Suprapubic skin (tissue), 4 donors: Measurements from ENCODE around the gene ZP2. TPM values are rescaled to one million over a fixed set of nuclear protein-coding genes. Genes with fewer than 3 reads are reported as not detected.

Experiments used
- DNase-seq, 2 donors: peaks; one replicate each; pipeline ENCODE4 v3.0.0-alpha.2; 2019; ENCODE audit warnings: low spot score in 2 of 2
- H3K27ac ChIP-seq: fragments of 200-600 bp; sonication (generic); one replicate; pipeline ENCODE4 v1.5.1; 2019
- H3K27me3 ChIP-seq: fragments of 200-600 bp; sonication (generic); one replicate; pipeline ENCODE4 v1.5.1; 2019
- H3K36me3 ChIP-seq: fragments of 200-600 bp; sonication (generic); one replicate; pipeline ENCODE4 v1.5.1; 2019
- H3K4me1 ChIP-seq: fragments of 200-600 bp; sonication (generic); one replicate; pipeline ENCODE4 v1.5.1; 2019
- H3K4me3 ChIP-seq: fragments of 200-600 bp; sonication (generic); one replicate; pipeline ENCODE4 v1.5.1; 2019; ENCODE audit warnings: mild to moderate bottlenecking
- H3K9me3 ChIP-seq: fragments of 200-600 bp; sonication (generic); one replicate; pipeline ENCODE4 v1.5.1; 2019
- EP300 ChIP-seq: sonication (generic); formaldehyde crosslinking; IDR thresholded peaks from one replicate; pipeline ENCODE4 v1.6.1; 2017; ENCODE audit warnings: antibody characterized with exemption
- POLR2A ChIP-seq, 2 donors: fragments of 450-650 bp; IDR thresholded peaks; one replicate each; pipeline ENCODE4 v1.6.1; 2017; ENCODE audit warnings: antibody characterized with exemption in 2 of 2, mild to moderate bottlenecking in 2 of 2, moderate library complexity in 2 of 2
- POLR2AphosphoS5 ChIP-seq, 3 donors: sonication (generic); formaldehyde crosslinking; IDR thresholded peaks; one replicate each; pipeline ENCODE4 v1.6.1; 2017; ENCODE audit warnings: antibody characterized with exemption in 3 of 3
- WGBS: methylation state at CpG from one replicate; pipeline ENCODE4 v1.1.5; 2018; 5-methylcytosine and 5-hydroxymethylcytosine counted together
- total RNA-seq, 4 donors: library from RNA; depleted of rRNA; stranded (reverse); fragments of >200 nt; gene quantifications; one replicate each; pipeline ENCODE4 v1.1.0, GENCODE V29; 2016
- TF ChIP-seq, protein P1 (sequence below), 2 donors: fragments of 200-600 bp in 1 of 2; fragments of 450-650 bp in 1 of 2; sonication (generic) in 1 of 2; IDR thresholded peaks; one replicate each; pipeline ENCODE4 v1.5.1; 2016 to 2019; ENCODE audit warnings: antibody characterized with exemption in 2 of 2, mild to moderate bottlenecking in 1 of 2, moderate library complexity in 1 of 2

ZP2 gene
- total RNA-seq, 4 donors from 2014 or later = not detected

GRCh38 chr16:21233521-21234150 lies 22.3 kb upstream of the ZP2 start, which contains the start of gene ANKS4B:
TSS of gene ANKS4B (plus strand) at chr16:21233699. CDS start at chr16:21233738, 39 bp downstream.
- DNase-seq = no peak
- TF ChIP-seq, protein P1, sequence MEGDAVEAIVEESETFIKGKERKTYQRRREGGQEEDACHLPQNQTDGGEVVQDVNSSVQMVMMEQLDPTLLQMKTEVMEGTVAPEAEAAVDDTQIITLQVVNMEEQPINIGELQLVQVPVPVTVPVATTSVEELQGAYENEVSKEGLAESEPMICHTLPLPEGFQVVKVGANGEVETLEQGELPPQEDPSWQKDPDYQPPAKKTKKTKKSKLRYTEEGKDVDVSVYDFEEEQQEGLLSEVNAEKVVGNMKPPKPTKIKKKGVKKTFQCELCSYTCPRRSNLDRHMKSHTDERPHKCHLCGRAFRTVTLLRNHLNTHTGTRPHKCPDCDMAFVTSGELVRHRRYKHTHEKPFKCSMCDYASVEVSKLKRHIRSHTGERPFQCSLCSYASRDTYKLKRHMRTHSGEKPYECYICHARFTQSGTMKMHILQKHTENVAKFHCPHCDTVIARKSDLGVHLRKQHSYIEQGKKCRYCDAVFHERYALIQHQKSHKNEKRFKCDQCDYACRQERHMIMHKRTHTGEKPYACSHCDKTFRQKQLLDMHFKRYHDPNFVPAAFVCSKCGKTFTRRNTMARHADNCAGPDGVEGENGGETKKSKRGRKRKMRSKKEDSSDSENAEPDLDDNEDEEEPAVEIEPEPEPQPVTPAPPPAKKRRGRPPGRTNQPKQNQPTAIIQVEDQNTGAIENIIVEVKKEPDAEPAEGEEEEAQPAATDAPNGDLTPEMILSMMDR (IDR thresholded peaks at IDR 0.05) = no peak
- TF ChIP-seq POLR2A (IDR thresholded peaks at IDR 0.05) = no peak
- TF ChIP-seq EP300 = no peak
- TF ChIP-seq POLR2AphosphoS5 (IDR thresholded peaks at IDR 0.05) = no peak
- Histone ChIP-seq H3K9me3 (no peaks in the 10 kb centered on the region), H3K4me3 (no peak within 1 kb of the TSS), H3K36me3 (no peaks in the 10 kb centered on the region), H3K27ac (no peak within 1 kb of the TSS), H3K27me3 (no peaks in the 10 kb centered on the region), H3K4me1 (no peaks in the 10 kb centered on the region)
- WGBS = 83% methylated on average over 11 of the region's 11 CpGs

GRCh38 chr16:21233045-21233520 lies 21.7 kb upstream of the ZP2 start:
- Histone ChIP-seq H3K4me1 (no peaks in the 10 kb centered on the region), H3K4me3 (no peak overlapping the region), H3K27ac (no peak overlapping the region), H3K9me3 (no peaks in the 10 kb centered on the region), H3K36me3 (no peaks in the 10 kb centered on the region), H3K27me3 (no peaks in the 10 kb centered on the region)
- no peak for TF ChIP-seq POLR2A (IDR thresholded peaks at IDR 0.05)
- TF ChIP-seq, protein P1 (IDR thresholded peaks at IDR 0.05) = no peak
- no peak for TF ChIP-seq EP300
- TF ChIP-seq POLR2AphosphoS5 (IDR thresholded peaks at IDR 0.05) = no peak
- WGBS = 97% methylated on average over 1 of the region's 1 CpG
- no peak for DNase-seq

- DNase-seq = no peak
- WGBS = 87% methylated on average over 2 of the region's 2 CpGs
Observed at GRCh38 chr16:21228361-21228872, 17.0 kb upstream of the ZP2 start.

GRCh38 chr16:21227866-21228265 lies 16.5 kb upstream of the ZP2 start:
- no peaks in the 10 kb centered on the region for H3K36me3 ChIP-seq
- H3K9me3 ChIP-seq = no peaks in the 10 kb centered on the region
- H3K4me3 ChIP-seq = no peak overlapping the region
- H3K27ac ChIP-seq = no peak overlapping the region
- no peaks in the 10 kb centered on the region for H3K4me1 ChIP-seq
- TF ChIP-seq POLR2A (IDR thresholded peaks at IDR 0.05) (no peak), POLR2AphosphoS5 (IDR thresholded peaks at IDR 0.05) (no peak)
- TF ChIP-seq, protein P1 (IDR thresholded peaks at IDR 0.05) = no peak
- peaks cover 5% of the 10 kb centered on the region for H3K27me3 ChIP-seq
- no peak for DNase-seq

More at GRCh38 chr16:21228361-21228872, 17.0 kb upstream of the ZP2 start:
- no peaks in the 10 kb centered on the region for H3K4me1 ChIP-seq
- no peak for TF ChIP-seq EP300
- TF ChIP-seq, protein P1 (IDR thresholded peaks at IDR 0.05) = no peak
- TF ChIP-seq POLR2AphosphoS5 (IDR thresholded peaks at IDR 0.05) = no peak
- H3K27ac ChIP-seq = no peak overlapping the region
- no peaks in the 10 kb centered on the region for H3K36me3 ChIP-seq
- H3K9me3 ChIP-seq = no peaks in the 10 kb centered on the region
- H3K4me3 ChIP-seq = no peak overlapping the region
- H3K27me3 ChIP-seq = peaks cover under 1% of the 10 kb centered on the region

GRCh38 chr16:21226749-21227148 lies 15.4 kb upstream of the ZP2 start:
- TF ChIP-seq EP300 = no peak
- TF ChIP-seq, protein P1 (IDR thresholded peaks at IDR 0.05) = no peak
- no peak for TF ChIP-seq POLR2AphosphoS5 (IDR thresholded peaks at IDR 0.05)
- TF ChIP-seq POLR2A (IDR thresholded peaks at IDR 0.05) = no peak
- Histone ChIP-seq H3K9me3 (no peaks in the 10 kb centered on the region), H3K4me1 (no peaks in the 10 kb centered on the region), H3K36me3 (no peaks in the 10 kb centered on the region), H3K4me3 (no peak overlapping the region), H3K27me3 (peaks cover 5% of the 10 kb centered on the region), H3K27ac (no peak overlapping the region)
- no peak for DNase-seq
